HG03354 (cell line): ENCODE measurements around the gene CD33.
"Not testable (repeated sequence)": the region's sequence is repeated elsewhere in the genome, so short reads cannot be mapped to it uniquely, and the experiment has no call there.

Experiments used
- ATAC-seq: cut with Tn5 transposase; IDR thresholded peaks from one replicate; pipeline ENCODE4 v1.9.1; 2021; ENCODE audit warnings: mild to moderate bottlenecking; ENCODE audit not compliant: unreplicated experiment, poor library complexity, severe bottlenecking

The CD33 gene

DNA sequence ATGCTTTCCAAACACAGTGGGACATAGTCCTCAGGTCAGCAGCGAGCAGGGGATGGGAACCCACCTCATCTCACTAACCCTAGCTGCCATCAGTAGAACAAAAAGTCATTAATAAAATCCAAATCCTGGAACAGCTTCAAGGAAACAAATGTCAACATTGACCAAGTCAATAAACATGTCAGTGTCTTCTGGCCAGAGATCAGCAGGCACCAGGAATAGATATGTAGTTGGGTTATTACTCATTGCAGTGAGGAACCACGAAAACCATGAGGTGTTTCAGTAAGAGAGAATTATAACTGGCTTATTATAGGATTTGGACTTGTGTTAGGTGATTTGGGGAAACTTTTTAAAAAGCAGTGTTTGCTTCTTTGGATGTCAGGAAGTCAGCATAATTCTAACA lies 17.1 kb upstream of the CD33 start:
- no peak for ATAC-seq

GRCh38 chr19:51210191-51210784 lies 14.6 kb upstream of the CD33 start:
- ATAC-seq, result no peak

GRCh38 chr19:51210874-51211361 lies 14.0 kb upstream of the CD33 start:
- not testable (repeated sequence) for ATAC-seq

- no peak for ATAC-seq
These were observed 13.0 kb upstream of the CD33 start for GRCh38 chr19:51211833-51212232.

GRCh38 chr19:51219307-51219706 lies 5.6 kb upstream of the CD33 start:
- no peak for ATAC-seq

DNA sequence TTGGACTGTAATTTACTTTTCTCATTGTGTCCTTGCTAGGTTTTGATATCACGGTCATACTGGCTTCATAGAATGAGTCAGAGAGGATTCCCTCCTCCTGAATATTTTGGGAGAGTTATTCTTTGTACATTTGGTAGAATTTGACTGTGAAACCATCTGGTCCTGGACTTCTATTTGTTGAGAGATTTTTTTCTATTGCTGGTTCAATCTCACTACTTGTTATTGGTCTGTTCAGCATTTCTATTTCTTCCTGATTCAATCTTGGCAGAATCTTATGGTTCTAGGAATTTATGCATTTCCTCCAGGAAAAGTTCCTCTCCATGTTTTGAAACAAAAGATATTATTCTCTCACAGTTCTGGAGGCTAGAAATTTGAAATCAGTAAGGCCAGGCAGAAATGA lies 4.9 kb upstream of the CD33 start:
- ATAC-seq, result no peak

- ATAC-seq, result no peak
These were observed 3.9 kb upstream of the CD33 start for GRCh38 chr19:51220996-51221395.

DNA sequence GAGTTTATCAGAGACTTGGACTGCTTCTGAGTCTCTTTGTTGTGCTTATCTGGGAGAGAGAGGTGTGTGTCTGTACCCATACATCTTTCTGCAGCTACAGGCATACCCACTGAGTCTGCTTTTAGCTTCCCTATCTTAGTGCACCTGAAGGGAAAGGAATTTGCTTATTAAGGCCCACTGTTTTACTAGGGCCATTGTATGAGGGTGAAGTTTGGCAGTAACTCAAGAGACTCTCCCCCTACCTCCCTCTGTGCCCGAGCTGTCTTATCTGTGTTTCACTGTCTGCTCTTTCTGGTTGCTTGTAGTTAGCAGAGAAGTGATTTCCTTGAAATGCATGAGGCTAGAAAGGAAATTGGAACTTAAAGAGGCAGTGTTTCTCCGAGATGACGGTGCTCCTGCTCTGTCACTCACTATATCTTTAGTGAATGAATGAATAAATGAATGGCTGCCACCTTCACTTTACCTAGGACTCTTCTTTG lies 678 bp upstream of the CD33 start:
- ATAC-seq, result no peak

- ATAC-seq, result no peak
These were observed 1.2 kb downstream of the CD33 start for GRCh38 chr19:51226067-51226466.

DNA sequence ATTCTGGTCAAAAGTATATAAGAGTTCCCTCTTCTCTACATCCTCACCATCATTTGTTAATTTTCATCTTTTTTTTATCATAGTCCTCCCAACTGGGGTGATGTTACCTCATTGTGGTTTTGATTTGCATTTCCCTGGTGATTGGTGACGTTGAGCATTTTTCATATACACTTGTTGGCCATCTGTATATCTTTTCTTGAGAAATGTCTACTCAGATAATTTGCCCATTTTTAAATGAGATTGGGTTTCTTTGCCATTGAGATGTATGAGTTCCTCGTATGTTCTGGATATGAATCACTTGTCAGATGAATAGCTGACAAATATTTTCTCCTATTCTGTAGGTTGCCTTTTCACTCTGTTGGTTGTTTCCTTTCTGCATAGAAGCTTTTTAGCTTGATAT lies 2.4 kb downstream of the CD33 start:
- ATAC-seq, result no peak

DNA sequence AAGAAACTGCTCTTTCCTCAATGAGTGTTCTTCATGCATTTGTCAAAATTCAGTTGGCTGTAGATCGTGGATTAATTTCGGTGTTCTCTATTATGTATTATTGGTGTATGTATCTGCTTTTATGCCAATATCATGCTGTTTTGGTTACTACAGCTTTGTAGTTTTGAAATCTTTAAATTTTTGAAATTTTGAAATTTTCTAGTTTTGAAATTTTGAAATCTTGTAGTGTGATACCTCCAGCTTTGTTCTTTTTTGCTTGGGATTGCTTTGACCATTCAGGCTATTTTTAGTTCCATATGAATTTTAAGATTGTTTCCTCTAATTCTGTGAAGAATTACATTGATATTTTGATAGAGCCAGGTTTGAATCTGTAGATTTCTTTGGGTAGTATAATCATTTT lies 3.1 kb downstream of the CD33 start:
- no peak for ATAC-seq

GRCh38 chr19:51240866-51241265 lies 16.0 kb downstream of the CD33 start:
- no peak for ATAC-seq

DNA sequence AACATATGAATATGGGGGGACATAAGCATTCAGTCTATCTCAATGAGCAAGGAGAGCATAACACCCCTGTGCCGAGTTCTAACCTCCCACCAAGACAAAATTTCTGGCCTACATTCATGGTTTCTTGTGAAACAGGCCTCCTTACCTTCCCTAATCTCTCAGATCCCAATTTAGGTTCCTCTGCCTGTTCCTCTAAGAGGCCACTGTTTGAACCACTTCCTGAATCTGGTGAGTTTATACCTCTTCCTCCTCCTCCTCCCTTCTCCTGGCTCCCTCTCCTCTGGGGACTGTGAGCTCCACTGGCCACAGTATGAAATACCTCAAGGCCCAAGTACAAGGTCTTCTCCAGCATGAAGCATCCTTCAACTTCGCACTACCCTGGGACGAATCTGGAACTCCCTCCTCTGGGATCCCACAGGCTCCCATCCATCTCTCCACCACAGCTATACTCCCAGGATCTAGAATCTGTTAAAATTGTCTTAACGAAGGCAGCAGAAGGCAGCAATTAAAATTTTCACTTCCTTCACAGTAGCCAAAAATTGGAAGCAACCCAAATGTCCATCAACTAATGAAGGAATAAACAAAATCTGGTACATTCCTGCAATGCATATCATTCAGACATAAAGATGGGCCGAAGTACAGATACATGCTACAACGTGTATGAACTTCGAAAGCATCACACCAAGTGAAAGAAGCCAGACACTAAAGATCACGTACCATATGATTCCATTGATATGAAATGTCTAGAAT lies 18.2 kb downstream of the CD33 start:
- no peak for ATAC-seq

GRCh38 chr19:51246164-51246552 lies 21.3 kb downstream of the CD33 start:
- no peak for ATAC-seq

- ATAC-seq, result no peak
These were observed 23.2 kb downstream of the CD33 start for GRCh38 chr19:51247972-51248590.

- ATAC-seq, result no peak
These were observed 26.0 kb downstream of the CD33 start, which contains the start of gene SIGLECL1 for GRCh38 chr19:51250786-51251467. Gene SIGLECL1 (plus strand): TSS chr19:51251080. CDS start chr19:51264073, 12,993 bp downstream.

DNA sequence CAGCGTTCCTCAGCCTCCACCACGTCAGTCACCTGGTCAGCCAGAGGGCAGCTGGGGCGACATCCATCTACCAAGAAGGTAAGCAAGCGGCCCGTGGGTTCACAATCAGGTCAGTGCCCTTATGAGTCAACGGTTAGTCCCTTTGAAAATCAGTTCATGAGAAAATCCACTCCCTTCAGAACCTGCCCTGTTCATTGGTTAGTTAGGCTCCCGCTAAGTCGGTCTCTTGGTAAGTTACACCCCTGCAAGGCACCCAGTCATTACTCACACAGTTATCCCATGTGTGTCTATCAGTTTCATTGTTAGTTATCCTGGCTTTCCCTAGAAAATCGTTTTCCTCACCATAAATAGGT lies 26.6 kb downstream of the CD33 start:
- no peak for ATAC-seq

GRCh38 chr19:51252306-51253079 lies 27.6 kb downstream of the CD33 start:
- no peak for ATAC-seq

DNA sequence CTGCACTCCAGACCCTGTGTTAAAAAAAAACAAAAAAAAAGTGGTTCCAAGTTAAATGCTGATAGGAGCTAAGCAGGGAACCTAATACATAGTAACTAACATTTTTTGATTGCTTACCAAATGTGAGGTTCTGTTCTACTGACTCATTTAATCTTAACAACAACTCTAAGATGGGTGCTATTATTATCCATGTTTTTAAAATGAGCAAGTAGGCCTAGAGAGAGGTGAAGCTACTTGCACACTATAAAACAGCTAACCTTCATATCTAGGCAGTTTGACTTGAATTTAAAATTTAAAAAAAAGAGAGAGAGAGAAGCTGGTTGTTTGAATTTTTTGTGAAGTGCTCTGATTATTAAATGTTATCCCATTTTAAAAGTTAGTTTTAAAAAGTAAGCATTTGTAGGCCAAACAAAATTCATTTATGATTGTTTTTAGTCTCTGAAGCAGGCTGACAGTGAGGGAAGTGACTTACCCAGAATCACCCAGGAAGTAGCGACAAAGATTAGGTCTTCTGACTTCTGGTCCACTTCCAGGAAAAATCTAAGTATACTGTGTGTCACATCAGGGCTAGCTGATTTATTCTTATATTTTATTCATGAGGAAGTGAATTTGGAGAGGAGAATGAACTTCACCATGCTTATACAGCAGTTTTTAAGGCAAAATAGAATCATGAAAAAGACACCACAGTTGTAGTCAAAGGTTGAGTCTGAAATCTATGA lies 28.4 kb downstream of the CD33 start:
- no peak for ATAC-seq
